Erythroblast (primary cell): ENCODE data around the gene CNIH3.

Experiments
- GATA1 ChIP-seq: IDR thresholded peaks from 2 replicates; pipeline ENCODE4 v1.6.1; 2011; ENCODE audit warnings: low read depth, mild to moderate bottlenecking, control low read depth, low read length, moderate library complexity
- POLR2A ChIP-seq: IDR thresholded peaks from 2 replicates; pipeline ENCODE4 v1.6.1; 2011; ENCODE audit warnings: mild to moderate bottlenecking, low read length

GRCh38 chr1:224592636-224593582 is 23.2 kb upstream of the CNIH3 start:
- TF ChIP-seq POLR2A: no peak
- TF ChIP-seq GATA1: no peak
